Activated CD4-positive, alpha-beta T cell treated with anti-CD3 and anti-CD28 coated beads for 4 hours (primary cell): ENCODE results near the gene GTPBP4.
"Not testable (repeated sequence)": the region's sequence is repeated elsewhere in the genome, so short reads cannot be mapped to it uniquely, and the experiment has no call there.

Experiments
- DNase-seq, 2 donors: peaks; one replicate each; pipeline ENCODE4 v3.0.0-alpha.2; 2020

GTPBP4 gene

GRCh38 chr10:1034758-1035157, 46.5 kb downstream of the GTPBP4 start:
- no peak for DNase-seq

GRCh38 chr10:1035201-1035600, 47.0 kb downstream of the GTPBP4 start:
- no peak for DNase-seq

GRCh38 chr10:1036341-1036791, 48.1 kb downstream of the GTPBP4 start:
- DNase-seq = peak; percentile 26 to 42

GRCh38 chr10:1037098-1037497, 48.9 kb downstream of the GTPBP4 start:
- DNase-seq = no peak

- DNase-seq = not testable (repeated sequence)
Measured at GRCh38 chr10:1038769-1039168, 50.5 kb downstream of the GTPBP4 start.

- no peak for DNase-seq
Measured at GRCh38 chr10:1040133-1040532, 51.9 kb downstream of the GTPBP4 start.

- DNase-seq = no peak
Measured at GRCh38 chr10:1041514-1041913, 53.3 kb downstream of the GTPBP4 start.

GRCh38 chr10:1043532-1043995, 55.3 kb downstream of the GTPBP4 start:
- DNase-seq = peak in 1 of 2 donors; percentile 9

GRCh38 chr10:1044146-1044545, 55.9 kb downstream of the GTPBP4 start:
- DNase-seq = no peak

- no peak for DNase-seq
Measured at GRCh38 chr10:1044964-1045363, 56.7 kb downstream of the GTPBP4 start.

- DNase-seq = no peak
Measured at GRCh38 chr10:1045415-1045814, 57.2 kb downstream of the GTPBP4 start.

GRCh38 chr10:1047937-1048336, 59.7 kb downstream of the GTPBP4 start:
- DNase-seq = no peak

- DNase-seq = peak in 1 of 2 donors; percentile 63
Measured at GRCh38 chr10:1048349-1048731, 60.1 kb downstream of the GTPBP4 start.

GRCh38 chr10:1048732-1049424, 60.6 kb downstream of the GTPBP4 start, which contains the start of gene IDI1:
IDI1 (minus strand) TSS chr10:1049119; CDS start chr10:1049003, 116 bp downstream.
- peak; percentile 93 to 94 for DNase-seq

- no peak for DNase-seq
Measured at GRCh38 chr10:1049425-1049958, 61.3 kb downstream of the GTPBP4 start.

- DNase-seq = no peak
Measured at GRCh38 chr10:1050145-1050544, 61.9 kb downstream of the GTPBP4 start.

- DNase-seq = peak; percentile 13 to 41
Measured at GRCh38 chr10:1050554-1050953, 62.3 kb downstream of the GTPBP4 start.

GRCh38 chr10:1054684-1055083, 66.5 kb downstream of the GTPBP4 start:
- no peak for DNase-seq

GRCh38 chr10:1056326-1057105, 68.3 kb downstream of the GTPBP4 start, which contains the start of gene WDR37:
WDR37 (plus strand) TSS chr10:1056385; CDS start chr10:1072156, 15,771 bp downstream.
- peak; percentile 85 for DNase-seq

GRCh38 chr10:1057106-1057657, 68.9 kb downstream of the GTPBP4 start:
- no peak for DNase-seq

- no peak for DNase-seq
Measured at GRCh38 chr10:1058017-1058416, 69.8 kb downstream of the GTPBP4 start.

- no peak for DNase-seq
Measured at GRCh38 chr10:1059902-1060301, 71.7 kb downstream of the GTPBP4 start.
